Testis (tissue), 3 donors: ENCODE measurements around the gene XPO5. TPM values are rescaled to one million over a fixed set of nuclear protein-coding genes. Genes with fewer than 3 reads are reported as not detected.

Experiments
- DNase-seq: peaks from one replicate; pipeline ENCODE4 v3.0.0-alpha.2; 2019
- H3K27ac ChIP-seq, 2 donors: fragments of 200-600 bp; sonication (generic); one replicate each; pipeline ENCODE4 v1.5.1; 2019
- H3K27me3 ChIP-seq: fragments of 200-600 bp; sonication (generic); one replicate; pipeline ENCODE4 v1.5.1; 2019
- H3K36me3 ChIP-seq: fragments of 200-600 bp; sonication (generic); one replicate; pipeline ENCODE4 v1.5.1; 2017; ENCODE audit warnings: low read depth; ENCODE audit errors: missing control alignments
- H3K4me1 ChIP-seq: fragments of 200-600 bp; sonication (generic); one replicate; pipeline ENCODE4 v1.5.1; 2019
- H3K4me3 ChIP-seq, 2 donors: fragments of 200-600 bp; sonication (generic); one replicate each; pipeline ENCODE4 v1.5.1; 2017 to 2019
- H3K9me3 ChIP-seq: fragments of 200-600 bp; sonication (generic); one replicate; pipeline ENCODE4 v1.5.1; 2017
- CTCF ChIP-seq, 3 experiments: fragments of 450-650 bp in 2 of 3; fragments of 200-600 bp in 1 of 3; sonication (generic) in 1 of 3; IDR thresholded peaks; one replicate each; pipeline ENCODE4 v1.5.1; 2016 to 2019; ENCODE audit warnings: antibody characterized with exemption in 3 of 3, mild to moderate bottlenecking in 2 of 3, moderate library complexity in 1 of 3
- POLR2A ChIP-seq: fragments of 450-650 bp; IDR thresholded peaks from one replicate; pipeline ENCODE4 v1.6.1; 2017; ENCODE audit warnings: antibody characterized with exemption, mild to moderate bottlenecking, moderate library complexity
- WGBS, 2 donors: methylation state at CpG; one replicate each; pipeline ENCODE4 v1.1.5; 2018; 5-methylcytosine and 5-hydroxymethylcytosine counted together
- intact Hi-C: fragments of 100-400 bp; cut with DNase I; formaldehyde crosslinking; loops from one replicate; pipeline ENCODE4 v1.15.1; 2023; ENCODE audit warnings: low total_unique reads
- polyA plus RNA-seq: library from polyadenylated mRNA; stranded (reverse); fragments of 350-450 nt; fragmentation: Illumina TruSeq; extraction: RNeasy Lipid Tissue Mini Kit (QIAGEN cat#74804); gene quantifications from one replicate; pipeline ENCODE4 v1.2.3, GENCODE V29; 2014; ENCODE audit warnings: low read depth, low replicate concordance; ENCODE audit not compliant: insufficient read depth
- total RNA-seq, 2 donors: library from RNA; depleted of rRNA; stranded (reverse); fragments of >200 nt; gene quantifications; one replicate each; pipeline ENCODE4 v1.2.3, GENCODE V29; 2016

XPO5 gene
- total and polyA plus RNA-seq, 3 donors from 2014 or later: 53.7 to 79.1 (median 65.8) TPM

GRCh38 chr6:43622541-43622940, 46.7 kb upstream of the XPO5 start:
- no peak overlapping the region for H3K27ac ChIP-seq
- intact Hi-C loops: no loop called here
- peaks cover 9% of the 10 kb centered on the region for H3K4me1 ChIP-seq
- H3K9me3 ChIP-seq: no peaks in the 10 kb centered on the region
- no peak overlapping the region for H3K4me3 ChIP-seq
- peak; percentile 7 for DNase-seq
- no peaks in the 10 kb centered on the region for H3K27me3 ChIP-seq
- H3K36me3 ChIP-seq: no peaks in the 10 kb centered on the region
- TF ChIP-seq CTCF (IDR thresholded peaks at IDR 0.05) (no peak), POLR2A (no peak)
- 91 to 94% methylated on average over 9 to 10 of the region's 10 CpGs for WGBS, 2 donors

- Histone ChIP-seq H3K9me3 (no peaks in the 10 kb centered on the region), H3K4me1 (peaks cover 1% of the 10 kb centered on the region), H3K36me3 (no peaks in the 10 kb centered on the region), H3K27ac (no peak overlapping the region), H3K4me3 (no peak overlapping the region), H3K27me3 (no peaks in the 10 kb centered on the region)
- DNase-seq: no peak
- intact Hi-C loops: no loop called here
- 87 to 93% methylated on average over 10 of the region's 10 CpGs for WGBS, 2 donors
- TF ChIP-seq POLR2A (no peak), CTCF (IDR thresholded peaks at IDR 0.05) (no peak)
These were observed 46.0 kb upstream of the XPO5 start for GRCh38 chr6:43621836-43622180.

- peak; percentile 12 for DNase-seq
- 96 to 98% methylated on average over 8 to 12 of the region's 12 CpGs for WGBS, 2 donors
- no peaks in the 10 kb centered on the region for H3K36me3 ChIP-seq
These were observed 45.4 kb upstream of the XPO5 start for GRCh38 chr6:43621078-43621835.

GRCh38 chr6:43616725-43617472, 41.1 kb upstream of the XPO5 start:
- Histone ChIP-seq H3K4me1 (no peaks in the 10 kb centered on the region), H3K27me3 (no peaks in the 10 kb centered on the region), H3K4me3 (no peak overlapping the region), H3K27ac (no peak overlapping the region), H3K9me3 (no peaks in the 10 kb centered on the region), H3K36me3 (no peaks in the 10 kb centered on the region)
- WGBS, 2 donors: 88 to 90% methylated on average over 9 of the region's 9 CpGs
- intact Hi-C loops: no loop called here
- no peak for TF ChIP-seq CTCF (IDR thresholded peaks at IDR 0.05)
- TF ChIP-seq POLR2A: no peak
- DNase-seq: no peak

More at GRCh38 chr6:43621078-43621835, 45.4 kb upstream of the XPO5 start:
- Histone ChIP-seq H3K27me3 (no peaks in the 10 kb centered on the region), H3K9me3 (no peaks in the 10 kb centered on the region), H3K4me1 (no peaks in the 10 kb centered on the region), H3K27ac (no peak overlapping the region), H3K4me3 (no peak overlapping the region)
- intact Hi-C loops: no loop called here
- TF ChIP-seq CTCF (IDR thresholded peaks at IDR 0.05): no peak
